Measurements from ENCODE around the gene GRM1.

Gene GRM1

DNA sequence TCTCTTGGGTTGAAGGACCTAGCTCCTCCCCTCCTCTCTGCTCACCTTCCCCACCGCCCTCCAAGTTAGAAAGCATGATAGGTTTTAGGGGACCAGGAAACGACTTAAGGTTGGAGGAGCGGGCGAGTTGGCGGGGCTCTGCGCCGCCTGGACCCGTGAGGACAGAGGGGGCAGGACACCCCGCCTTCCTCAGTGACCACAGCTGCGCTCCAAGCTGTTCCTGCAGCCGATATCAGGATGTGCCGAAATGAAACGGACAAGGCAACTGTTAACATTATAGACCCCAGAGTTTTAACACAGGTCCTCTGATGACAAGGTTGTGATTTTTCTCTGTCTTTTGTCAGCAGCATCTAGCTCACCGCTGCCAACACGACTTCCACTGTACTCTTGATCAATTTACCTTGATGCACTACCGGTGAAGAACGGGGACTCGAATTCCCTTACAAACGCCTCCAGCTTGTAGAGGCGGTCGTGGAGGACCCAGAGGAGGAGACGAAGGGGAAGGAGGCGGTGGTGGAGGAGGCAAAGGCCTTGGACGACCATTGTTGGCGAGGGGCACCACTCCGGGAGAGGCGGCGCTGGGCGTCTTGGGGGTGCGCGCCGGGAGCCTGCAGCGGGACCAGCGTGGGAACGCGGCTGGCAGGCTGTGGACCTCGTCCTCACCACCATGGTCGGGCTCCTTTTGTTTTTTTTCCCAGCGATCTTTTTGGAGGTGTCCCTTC, at the start of gene GRM1:
Gene GRM1 (plus strand): TSS at position 212 of the 722 bp plus-strand sequence. CDS start 456 bp downstream, at position 668.
- DNase-seq, result no peak

GRCh38 chr6:146009338-146009737, 19.5 kb upstream of the GRM1 start:
- DNase-seq, result no peak

- DNase-seq, result no peak
These were observed 14.6 kb upstream of the GRM1 start for GRCh38 chr6:146014233-146014632.

DNA sequence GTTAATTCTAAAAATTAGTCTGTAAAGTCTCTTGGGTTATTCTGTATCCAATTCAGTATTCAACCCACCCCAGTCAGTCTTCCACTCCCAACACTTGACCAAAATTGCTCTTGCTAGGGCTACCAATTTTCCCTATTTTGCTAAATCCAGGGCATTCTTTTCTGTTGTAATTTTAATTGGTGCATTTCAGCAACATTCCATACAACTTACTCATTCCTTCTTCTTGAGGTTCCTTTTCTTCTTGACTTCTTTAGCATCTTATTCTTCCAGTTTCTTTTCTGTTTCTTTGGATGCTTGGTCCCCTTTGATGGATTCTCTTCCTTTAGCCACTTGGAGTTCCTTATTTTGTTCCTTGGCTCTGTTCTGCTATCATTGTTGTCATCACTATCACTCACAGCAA, 11.2 kb upstream of the GRM1 start:
- DNase-seq, result no peak

GRCh38 chr6:146026873-146027272, 2.0 kb upstream of the GRM1 start:
- no peak for DNase-seq

DNA sequence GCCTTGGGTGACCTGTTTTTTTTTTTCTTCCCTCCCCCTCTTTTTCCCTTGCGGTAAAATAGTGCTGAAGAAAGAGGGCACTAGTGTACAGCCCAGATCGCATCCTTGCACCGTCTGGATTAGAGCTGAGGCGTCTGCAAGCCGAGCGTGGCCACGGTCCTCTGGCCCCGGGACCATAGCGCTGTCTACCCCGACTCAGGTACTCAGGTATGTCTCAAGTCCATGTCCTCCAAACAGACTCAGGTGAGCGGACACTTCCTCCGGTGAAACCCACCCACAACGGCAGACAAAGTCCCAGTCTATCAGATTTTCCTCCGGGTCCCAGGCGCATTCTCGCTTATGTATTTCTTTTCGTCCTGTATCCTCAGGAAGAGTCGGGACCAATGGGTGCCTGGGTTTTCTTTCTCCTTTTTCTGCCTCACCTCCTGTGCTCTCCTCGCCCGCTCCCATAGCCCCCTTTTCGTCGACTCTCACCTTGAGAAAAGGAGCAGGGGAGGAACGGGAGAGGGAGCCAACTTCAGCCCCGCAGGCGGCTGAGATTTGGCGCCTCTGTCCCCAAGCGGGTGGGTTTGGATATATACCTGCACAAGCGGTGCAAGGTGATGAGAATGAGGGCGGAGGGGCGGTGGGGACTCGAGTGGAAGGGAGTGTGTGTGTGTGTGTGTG, 1.1 kb upstream of the GRM1 start:
- DNase-seq, result no peak

GRCh38 chr6:146028252-146028795, 538 bp upstream of the GRM1 start:
- DNase-seq, result peak; percentile 5

GRCh38 chr6:146029573-146030184, 817 bp downstream of the GRM1 start:
- no peak for DNase-seq

- no peak for DNase-seq
These were observed 3.5 kb downstream of the GRM1 start for GRCh38 chr6:146032387-146032786.

DNA sequence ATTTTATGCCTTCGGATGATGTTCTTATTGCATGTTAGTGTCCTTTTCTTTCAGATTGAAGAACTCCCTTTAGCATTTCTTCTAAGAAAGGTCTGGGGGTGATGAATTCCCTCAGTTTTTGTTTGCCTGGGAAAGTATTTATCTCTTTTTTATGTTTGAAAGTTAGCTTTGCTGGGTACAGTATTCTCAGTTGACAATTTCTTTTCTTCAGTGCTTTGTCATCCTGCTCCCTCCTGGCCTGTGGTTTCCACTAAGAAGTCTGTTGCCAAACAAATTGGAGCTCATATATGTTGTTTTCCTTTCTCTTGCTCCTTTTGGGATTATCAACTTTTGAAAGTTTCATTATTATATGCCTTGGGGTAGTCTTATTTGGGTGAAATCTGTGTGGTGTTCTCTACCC, 11.5 kb downstream of the GRM1 start:
- no peak for DNase-seq

DNA sequence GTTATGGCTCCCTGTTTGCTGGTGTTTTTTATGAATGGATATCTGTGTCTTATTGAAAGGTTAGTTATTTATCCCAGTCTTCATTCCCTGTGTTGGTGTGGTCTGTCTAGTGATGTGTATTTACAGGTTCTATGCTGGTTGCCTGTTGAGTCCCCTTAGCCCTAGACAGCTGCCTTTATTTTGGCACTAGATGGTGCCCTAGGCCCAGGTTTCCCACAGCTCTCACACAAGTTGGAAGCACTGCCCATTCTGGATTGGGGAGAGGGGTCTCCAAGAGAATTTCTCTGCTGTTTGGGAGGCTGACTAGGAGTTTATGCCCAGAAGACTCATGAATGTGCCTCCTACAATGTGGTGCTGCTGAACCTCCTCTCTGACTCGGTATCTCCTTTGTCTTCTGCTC, 12.4 kb downstream of the GRM1 start:
- no peak for DNase-seq

- DNase-seq, result no peak
These were observed 18.5 kb downstream of the GRM1 start for GRCh38 chr6:146047371-146047770.

GRCh38 chr6:146050168-146050567, 21.3 kb downstream of the GRM1 start:
- DNase-seq, result no peak

DNA sequence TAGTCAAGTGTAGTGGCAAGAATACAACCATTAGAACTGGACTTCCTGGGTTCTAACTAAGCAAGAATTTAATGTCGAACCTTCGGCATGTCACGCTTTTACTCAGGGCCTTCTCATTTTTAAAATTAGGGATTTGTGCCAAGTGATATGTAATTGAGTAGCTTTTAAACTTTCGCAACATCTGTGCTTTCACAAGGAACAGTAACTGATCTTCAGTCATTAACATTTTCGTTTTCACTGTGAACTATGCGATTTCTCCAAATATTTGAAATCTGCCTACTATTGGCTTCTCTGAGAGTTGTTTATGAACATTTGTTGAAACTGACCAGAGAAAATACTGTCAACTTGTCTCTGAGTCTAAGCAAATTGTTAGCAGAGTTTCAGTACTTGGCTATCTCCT, 27.6 kb downstream of the GRM1 start:
- no peak for DNase-seq

- DNase-seq, result no peak
These were observed 36.8 kb downstream of the GRM1 start for GRCh38 chr6:146065690-146066089.

DNA sequence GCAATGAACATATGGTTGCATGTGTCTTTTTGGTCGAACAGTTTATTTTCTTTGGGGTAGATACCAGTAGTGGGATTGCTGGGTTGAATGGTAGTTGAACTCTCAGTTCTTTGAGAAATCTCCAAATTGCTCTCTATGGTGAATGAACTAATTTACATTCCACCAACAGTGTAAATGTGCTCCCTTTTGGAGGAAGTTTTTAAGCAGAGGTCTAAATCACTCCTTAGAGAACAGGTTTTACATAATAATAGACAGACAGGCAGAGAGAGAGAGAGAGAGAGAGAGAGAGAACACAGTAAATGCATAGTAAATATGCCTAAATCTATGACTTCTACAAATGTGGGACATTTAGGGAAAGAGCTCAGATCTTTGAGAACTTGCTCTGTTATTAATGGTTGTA, 37.6 kb downstream of the GRM1 start:
- no peak for DNase-seq

- DNase-seq, result no peak
These were observed 42.9 kb downstream of the GRM1 start for GRCh38 chr6:146071781-146072180.

GRCh38 chr6:146077992-146078391, 49.1 kb downstream of the GRM1 start:
- no peak for DNase-seq

DNA sequence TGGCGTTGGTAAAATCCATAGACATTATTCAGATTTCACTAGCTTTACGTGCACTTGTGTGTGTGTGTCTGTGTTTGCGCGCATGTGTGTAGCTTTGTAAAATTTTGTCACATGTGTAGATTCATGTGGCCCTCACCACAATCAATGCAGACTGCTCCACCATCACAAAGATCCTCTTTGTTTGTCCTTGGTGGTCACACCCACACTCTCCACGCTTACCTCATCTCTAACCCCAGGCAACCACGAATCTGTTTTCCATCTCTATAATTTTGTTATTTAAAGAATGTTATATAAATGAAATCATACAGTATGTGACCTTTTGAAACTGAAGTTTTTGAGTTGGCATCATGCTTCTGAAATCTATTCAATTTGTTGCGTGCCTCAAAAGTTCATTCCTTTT, 58.5 kb downstream of the GRM1 start:
- no peak for DNase-seq

- no peak for DNase-seq
These were observed 61.6 kb downstream of the GRM1 start for GRCh38 chr6:146090474-146090873.

GRCh38 chr6:146092961-146093686, 64.3 kb downstream of the GRM1 start:
- no peak for DNase-seq

DNA sequence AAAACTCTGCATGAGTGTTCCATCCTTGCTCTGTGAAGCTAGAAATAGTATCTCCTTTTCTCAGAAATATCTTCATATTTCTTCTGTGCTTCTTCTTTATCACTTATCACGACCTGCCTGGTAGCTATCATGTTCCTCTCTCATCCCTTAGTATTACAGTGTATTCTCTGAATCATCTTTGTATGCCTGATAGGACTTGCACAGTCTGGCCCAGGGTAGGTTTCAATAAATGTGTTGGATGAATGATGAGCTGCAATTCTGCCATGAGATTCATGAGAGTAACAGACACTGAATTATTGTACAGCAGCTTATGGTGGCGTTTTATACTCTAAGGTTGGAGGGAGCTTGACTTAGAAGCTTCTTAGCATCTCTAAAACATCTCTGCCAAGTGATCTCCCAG, 66.6 kb downstream of the GRM1 start:
- DNase-seq, result no peak

DNA sequence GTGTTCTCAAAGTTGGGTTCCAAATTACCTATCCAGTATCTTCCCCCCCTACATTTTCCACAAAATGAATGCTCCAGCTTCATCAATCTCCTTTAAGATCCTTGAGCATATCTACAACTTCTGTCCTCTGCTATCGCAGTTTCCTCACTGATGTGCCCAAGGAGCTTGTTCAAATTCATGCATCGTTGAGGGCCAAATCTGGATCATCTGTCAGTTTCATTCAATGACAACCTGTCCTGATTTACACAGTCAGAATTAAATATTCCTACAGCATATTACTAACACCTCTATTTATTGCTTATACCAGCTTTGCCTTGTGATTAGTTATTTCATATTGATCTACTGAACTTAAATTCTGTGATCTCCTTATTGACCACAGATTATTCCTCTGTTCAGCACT, 68.7 kb downstream of the GRM1 start:
- no peak for DNase-seq

Data from CD4-positive, alpha-beta T cell treated with Interleukin-12 subunit alpha and Interleukin-12 subunit beta, for 1 hour (primary cell).